Thoracic aorta (tissue), 2 donors: ENCODE measurements around the gene NEU2. TPM values are rescaled to one million over a fixed set of nuclear protein-coding genes. Genes with fewer than 3 reads are reported as not detected.
"Not testable (repeated sequence)": the region's sequence is repeated elsewhere in the genome, so short reads cannot be mapped to it uniquely, and the experiment has no call there.

Experiments used
- ATAC-seq: fragments of 150-250 bp; one replicate; pipeline ENCODE4 v1.8.0; 2017; ENCODE audit warnings: low read depth; ENCODE audit not compliant: insufficient number of reproducible peaks, low FRiP score
- DNase-seq: peaks from one replicate; pipeline ENCODE4 v3.0.0-alpha.2; 2020; ENCODE audit warnings: low spot score
- H3K27ac ChIP-seq, 2 donors: fragments of 200-600 bp; sonication (generic); 1 replicate in 1 of 2; 2 replicates in 1 of 2; pipeline ENCODE4 v1.5.1; 2016; ENCODE audit warnings: mild to moderate bottlenecking in 2 of 2, moderate library complexity in 2 of 2
- H3K27me3 ChIP-seq: fragments of 200-600 bp; sonication (generic); replicated peaks from 2 replicates; pipeline ENCODE4 v1.6.0; 2016; ENCODE audit warnings: mild to moderate bottlenecking; ENCODE audit not compliant: insufficient read depth
- H3K36me3 ChIP-seq: fragments of 200-600 bp; sonication (generic); one replicate; pipeline ENCODE4 v1.5.1; 2016
- H3K4me1 ChIP-seq, 2 donors: fragments of 200-600 bp; sonication (generic); 1 replicate in 1 of 2; 2 replicates in 1 of 2; pipeline versions ENCODE4 v1.5.1 to v1.6.0; 2016; ENCODE audit warnings: low read depth in 2 of 2, mild to moderate bottlenecking in 1 of 2; ENCODE audit not compliant: control insufficient read depth in 1 of 2
- H3K4me3 ChIP-seq: fragments of 200-600 bp; sonication (generic); 2 replicates; pipeline ENCODE4 v1.5.1; 2016; ENCODE audit warnings: mild to moderate bottlenecking
- H3K9me3 ChIP-seq: fragments of 200-600 bp; sonication (generic); 2 replicates; pipeline ENCODE4 v1.5.1; 2016
- total RNA-seq, 2 donors: library from RNA; depleted of rRNA; stranded (reverse); fragments of >200 nt; gene quantifications; one replicate each; pipeline versions ENCODE4 v1.1.0 to v1.2.3, GENCODE V29; 2016
- TF ChIP-seq, protein P1 (sequence below): fragments of 200-600 bp; sonication (generic); IDR thresholded peaks from one replicate; pipeline ENCODE4 v1.5.1; 2019; ENCODE audit warnings: antibody characterized with exemption

Gene NEU2
- total RNA-seq, 2 donors from 2014 or later, result not detected

DNA sequence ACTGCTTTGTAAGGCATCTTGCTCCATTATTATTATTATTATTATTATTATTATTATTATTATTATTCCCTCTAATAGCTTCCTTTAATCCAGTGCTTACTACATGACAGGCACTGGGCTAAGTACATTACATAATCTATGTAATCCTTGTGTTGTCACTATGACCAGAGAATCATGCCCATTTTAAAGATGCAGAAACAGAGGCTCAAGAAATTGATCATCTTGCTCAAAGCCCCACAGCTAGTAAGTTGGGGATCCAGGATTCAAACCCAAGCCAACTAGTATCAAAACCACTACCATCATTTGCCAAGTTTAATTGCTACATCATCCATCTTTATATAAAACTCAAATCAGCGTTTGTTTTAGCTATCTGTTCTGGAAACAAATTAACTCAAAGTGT, 18.8 kb upstream of the NEU2 start:
- TF ChIP-seq, protein P1, sequence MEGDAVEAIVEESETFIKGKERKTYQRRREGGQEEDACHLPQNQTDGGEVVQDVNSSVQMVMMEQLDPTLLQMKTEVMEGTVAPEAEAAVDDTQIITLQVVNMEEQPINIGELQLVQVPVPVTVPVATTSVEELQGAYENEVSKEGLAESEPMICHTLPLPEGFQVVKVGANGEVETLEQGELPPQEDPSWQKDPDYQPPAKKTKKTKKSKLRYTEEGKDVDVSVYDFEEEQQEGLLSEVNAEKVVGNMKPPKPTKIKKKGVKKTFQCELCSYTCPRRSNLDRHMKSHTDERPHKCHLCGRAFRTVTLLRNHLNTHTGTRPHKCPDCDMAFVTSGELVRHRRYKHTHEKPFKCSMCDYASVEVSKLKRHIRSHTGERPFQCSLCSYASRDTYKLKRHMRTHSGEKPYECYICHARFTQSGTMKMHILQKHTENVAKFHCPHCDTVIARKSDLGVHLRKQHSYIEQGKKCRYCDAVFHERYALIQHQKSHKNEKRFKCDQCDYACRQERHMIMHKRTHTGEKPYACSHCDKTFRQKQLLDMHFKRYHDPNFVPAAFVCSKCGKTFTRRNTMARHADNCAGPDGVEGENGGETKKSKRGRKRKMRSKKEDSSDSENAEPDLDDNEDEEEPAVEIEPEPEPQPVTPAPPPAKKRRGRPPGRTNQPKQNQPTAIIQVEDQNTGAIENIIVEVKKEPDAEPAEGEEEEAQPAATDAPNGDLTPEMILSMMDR, result no peak
- Histone ChIP-seq H3K4me1 (peaks cover under 1 to 1% of the 10 kb centered on the region in 2 donors), H3K27ac (no peak overlapping the region), H3K4me3 (no peak overlapping the region), H3K9me3 (no peaks in the 10 kb centered on the region), H3K36me3 (no peaks in the 10 kb centered on the region), H3K27me3 (no peaks in the 10 kb centered on the region)
- no peak for ATAC-seq
- no peak for DNase-seq

DNA sequence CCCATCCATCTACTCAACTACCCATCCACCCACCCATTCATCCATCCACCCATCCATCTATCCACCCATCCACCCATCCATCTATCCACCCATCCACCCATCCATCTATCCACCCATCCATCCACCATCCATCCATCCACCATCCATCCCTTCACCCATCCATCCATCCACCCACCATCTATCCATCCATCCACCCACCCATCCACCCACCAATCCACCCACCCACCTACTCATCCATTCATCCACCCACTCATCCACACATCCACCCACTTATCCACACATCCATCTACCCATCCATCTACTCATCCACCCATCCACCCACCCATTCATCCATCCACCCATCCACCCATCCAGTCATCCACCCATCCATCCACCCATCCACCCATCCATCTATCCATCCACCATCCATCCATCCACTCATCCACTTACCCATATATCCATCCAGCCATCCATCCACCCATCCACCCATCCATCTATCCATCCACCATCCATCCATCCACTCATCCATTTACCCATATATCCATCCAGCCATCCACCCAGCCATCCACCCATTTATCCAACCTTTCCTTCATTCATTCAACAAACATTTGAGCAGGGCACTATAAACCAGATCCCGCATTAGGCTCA, 17.3 kb upstream of the NEU2 start:
- Histone ChIP-seq H3K36me3 (no peaks in the 10 kb centered on the region), H3K27me3 (no peaks in the 10 kb centered on the region), H3K4me3 (no peak overlapping the region), H3K27ac (no peak overlapping the region), H3K4me1 (no peaks in the 10 kb centered on the region), H3K9me3 (no peaks in the 10 kb centered on the region)
- no peak for ATAC-seq
- TF ChIP-seq, protein P1, result no peak
- DNase-seq, result no peak

DNA sequence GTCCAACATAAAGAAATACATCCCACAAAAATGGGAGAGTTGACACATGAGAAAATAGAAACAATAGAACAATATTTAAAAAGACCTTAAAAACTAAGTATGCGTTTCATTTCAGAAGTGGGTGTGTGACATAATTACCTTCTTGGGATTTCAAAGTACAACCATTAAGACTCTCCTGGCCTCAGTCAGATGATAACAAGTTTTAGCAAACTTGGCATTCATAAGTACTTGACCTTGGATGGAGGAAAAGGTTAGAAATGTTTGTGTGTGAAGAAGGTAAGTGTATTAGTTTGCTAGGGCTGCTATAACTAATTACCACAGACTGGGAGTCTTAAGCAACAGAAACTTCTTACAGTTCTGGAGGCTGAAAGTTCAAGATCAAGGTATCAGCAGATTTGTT, 14.5 kb upstream of the NEU2 start:
- no peak overlapping the region for H3K4me3 ChIP-seq
- TF ChIP-seq, protein P1, result no peak
- H3K27ac ChIP-seq, result no peak overlapping the region
- no peaks in the 10 kb centered on the region for H3K36me3 ChIP-seq
- DNase-seq (no peak), ATAC-seq (no peak)
- no peaks in the 10 kb centered on the region for H3K4me1 ChIP-seq
- no peaks in the 10 kb centered on the region for H3K27me3 ChIP-seq
- H3K9me3 ChIP-seq, result no peaks in the 10 kb centered on the region

DNA sequence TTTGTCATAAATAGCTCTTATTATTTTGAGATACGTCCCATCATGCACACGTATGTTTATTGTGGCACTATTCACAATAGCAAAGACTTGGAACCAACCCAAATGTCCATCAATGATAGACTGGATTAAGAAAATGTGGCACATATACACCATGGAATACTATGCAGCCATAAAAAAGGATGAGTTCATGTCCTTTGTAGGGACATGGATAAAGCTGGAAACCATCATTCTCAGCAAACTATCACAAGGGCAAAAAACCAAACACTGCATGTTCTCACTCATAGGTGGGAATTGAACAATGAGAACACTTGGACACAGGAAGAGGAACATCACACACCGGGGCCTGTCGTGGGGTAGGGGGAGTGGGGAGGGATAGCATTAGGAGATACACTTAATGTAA, 12.9 kb upstream of the NEU2 start:
- ATAC-seq, H3K36me3 ChIP-seq, H3K27me3 ChIP-seq, H3K4me3 ChIP-seq, H3K4me1 ChIP-seq, DNase-seq, H3K9me3 ChIP-seq, H3K27ac ChIP-seq: not testable (repeated sequence)

DNA sequence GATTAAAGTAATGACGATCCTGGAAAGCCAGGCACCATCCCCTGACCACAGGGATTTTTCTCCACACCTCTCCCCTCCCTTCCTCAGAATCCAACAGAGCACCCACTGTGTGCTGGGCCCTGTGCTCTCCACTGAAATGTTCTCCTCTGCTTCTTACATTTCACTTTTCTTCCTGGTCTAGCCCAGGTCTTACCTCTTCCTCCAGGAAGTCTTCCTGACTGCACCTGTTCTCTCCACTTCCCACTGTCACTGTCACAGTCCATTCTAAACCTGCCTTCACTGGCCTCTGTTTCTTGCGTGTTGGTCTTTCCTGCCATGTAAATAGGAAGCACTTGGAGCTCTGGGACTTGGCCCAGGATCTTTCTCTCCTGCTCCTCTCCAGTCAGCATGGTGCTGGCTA, 12.0 kb upstream of the NEU2 start:
- Histone ChIP-seq H3K4me3 (no peak overlapping the region), H3K27ac (no peak overlapping the region), H3K9me3 (no peaks in the 10 kb centered on the region), H3K4me1 (no peaks in the 10 kb centered on the region), H3K27me3 (no peaks in the 10 kb centered on the region), H3K36me3 (no peaks in the 10 kb centered on the region)
- no peak for ATAC-seq
- TF ChIP-seq, protein P1, result no peak
- no peak for DNase-seq

DNA sequence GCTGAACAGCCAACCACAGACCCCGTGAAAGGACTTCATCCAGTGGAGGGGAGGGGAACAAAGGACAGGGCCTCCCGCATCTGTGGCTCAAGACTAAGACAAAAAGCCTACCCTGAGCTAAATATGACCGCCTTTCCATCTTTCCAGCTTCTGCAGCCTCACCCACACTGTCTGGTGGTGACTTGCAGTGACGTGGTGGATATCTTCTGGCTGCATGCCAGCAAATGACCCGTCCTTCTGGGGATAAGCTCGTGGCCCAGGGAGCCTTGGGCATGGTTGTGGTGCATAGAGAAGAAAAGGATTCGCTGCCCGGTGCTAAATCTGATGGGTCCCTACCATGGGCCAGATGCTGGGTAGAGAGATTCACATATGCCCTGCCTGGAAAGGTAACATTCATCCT, 10.7 kb upstream of the NEU2 start:
- Histone ChIP-seq H3K27me3 (no peaks in the 10 kb centered on the region), H3K36me3 (no peaks in the 10 kb centered on the region), H3K4me1 (peaks cover 3 to 13% of the 10 kb centered on the region in 2 donors), H3K4me3 (no peak overlapping the region), H3K27ac (no peak overlapping the region), H3K9me3 (no peaks in the 10 kb centered on the region)
- ATAC-seq (no peak), DNase-seq (no peak)
- TF ChIP-seq, protein P1, result no peak
